Neural progenitor cell (in vitro differentiated cells): ENCODE data around the gene CNP.

Experiments used
- EZH2 ChIP-seq: fragments of 200-600 bp; sonication (generic); IDR thresholded peaks from 2 replicates; pipeline ENCODE4 v1.6.1; 2017; ENCODE audit warnings: antibody characterized with exemption, mild to moderate bottlenecking, moderate library complexity
- EZH2phosphoT487 ChIP-seq: fragments of 200-600 bp; sonication (generic); IDR thresholded peaks from 2 replicates; pipeline ENCODE4 v1.6.1; 2017; ENCODE audit warnings: antibody characterized with exemption
- TF ChIP-seq, protein P1 (sequence below): fragments of 200-600 bp; sonication (generic); IDR thresholded peaks from 2 replicates; pipeline ENCODE4 v1.5.1; 2017; ENCODE audit warnings: antibody characterized with exemption, mild to moderate bottlenecking

DNA sequence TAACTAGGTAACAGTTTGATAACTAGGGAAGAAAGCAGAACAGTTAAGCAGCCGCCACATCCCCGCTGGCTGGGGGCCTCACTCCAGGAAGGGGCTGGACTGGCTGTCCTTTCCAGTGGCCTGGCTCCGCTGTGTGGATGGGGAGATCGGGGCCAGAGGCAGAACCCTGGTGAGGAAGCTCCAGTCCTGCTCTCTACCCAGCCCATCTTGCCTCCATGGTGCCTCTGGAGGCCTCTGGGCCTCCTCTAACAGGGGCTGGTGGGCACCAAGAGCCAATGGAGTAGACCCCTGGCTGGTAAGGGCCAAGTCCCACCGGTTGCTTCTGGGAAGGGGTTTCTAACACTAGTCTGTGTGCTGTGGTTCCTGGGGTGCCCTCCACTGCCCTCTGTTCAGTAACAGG lies 8.1 kb downstream of the CNP start:
- TF ChIP-seq, protein P1, sequence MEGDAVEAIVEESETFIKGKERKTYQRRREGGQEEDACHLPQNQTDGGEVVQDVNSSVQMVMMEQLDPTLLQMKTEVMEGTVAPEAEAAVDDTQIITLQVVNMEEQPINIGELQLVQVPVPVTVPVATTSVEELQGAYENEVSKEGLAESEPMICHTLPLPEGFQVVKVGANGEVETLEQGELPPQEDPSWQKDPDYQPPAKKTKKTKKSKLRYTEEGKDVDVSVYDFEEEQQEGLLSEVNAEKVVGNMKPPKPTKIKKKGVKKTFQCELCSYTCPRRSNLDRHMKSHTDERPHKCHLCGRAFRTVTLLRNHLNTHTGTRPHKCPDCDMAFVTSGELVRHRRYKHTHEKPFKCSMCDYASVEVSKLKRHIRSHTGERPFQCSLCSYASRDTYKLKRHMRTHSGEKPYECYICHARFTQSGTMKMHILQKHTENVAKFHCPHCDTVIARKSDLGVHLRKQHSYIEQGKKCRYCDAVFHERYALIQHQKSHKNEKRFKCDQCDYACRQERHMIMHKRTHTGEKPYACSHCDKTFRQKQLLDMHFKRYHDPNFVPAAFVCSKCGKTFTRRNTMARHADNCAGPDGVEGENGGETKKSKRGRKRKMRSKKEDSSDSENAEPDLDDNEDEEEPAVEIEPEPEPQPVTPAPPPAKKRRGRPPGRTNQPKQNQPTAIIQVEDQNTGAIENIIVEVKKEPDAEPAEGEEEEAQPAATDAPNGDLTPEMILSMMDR = no peak
- TF ChIP-seq EZH2 (no peak), EZH2phosphoT487 (no peak)
